Measurements from ENCODE around the gene HOXA4.

GRCh38 chr7:27126596-27127327 is 3.8 kb downstream of the HOXA4 start:
- TF ChIP-seq CTCF (IDR thresholded peaks at IDR 0.05 in 8 of 11, conservative IDR thresholded peaks at IDR 0.05 in 3 of 11): no peak
- no peak for TF ChIP-seq POLR2A (IDR thresholded peaks at IDR 0.05)

All from spleen (tissue), 7 donors.